Measurements from ENCODE around the gene MAP4K5. TPM values are rescaled to one million over a fixed set of nuclear protein-coding genes. Genes with fewer than 3 reads are reported as not detected.

The MAP4K5 gene
- total RNA-seq, 6 donors from 2014 or later: 44.5 to 131 (median 80.0) TPM

- Histone ChIP-seq H3K27ac (no peak overlapping the region), H3K4me3 (no peak overlapping the region), H3K27me3 (no peaks in the 10 kb centered on the region), H3K9me3 (no peaks in the 10 kb centered on the region), H3K4me1 (no peaks in the 10 kb centered on the region), H3K36me3 (peaks cover 0 to 4% (median 0%) of the 10 kb centered on the region in 4 donors)
- TF ChIP-seq CTCF (IDR thresholded peaks at IDR 0.05): no peak
- TF ChIP-seq POLR2A (IDR thresholded peaks at IDR 0.05): no peak
- TF ChIP-seq EP300 (IDR thresholded peaks at IDR 0.05): no peak
- TF ChIP-seq POLR2AphosphoS5 (IDR thresholded peaks at IDR 0.05): no peak
- 94 to 97% methylated on average over 5 of the region's 5 CpGs for WGBS, 2 donors
- DNase-seq (no peak), ATAC-seq (ENCODE audit: low FRiP score in 2 of 2) (no peak)
Observed at GRCh38 chr14:50375760-50376159, 156.6 kb downstream of the MAP4K5 start.

- TF ChIP-seq POLR2AphosphoS5 (IDR thresholded peaks at IDR 0.05) (no peak), CTCF (IDR thresholded peaks at IDR 0.05) (no peak), POLR2A (IDR thresholded peaks at IDR 0.05) (no peak), EP300 (IDR thresholded peaks at IDR 0.05) (no peak)
- H3K4me1 ChIP-seq: no peaks in the 10 kb centered on the region
- H3K36me3 ChIP-seq: peaks cover 0 to 3% (median 0%) of the 10 kb centered on the region in 4 donors
- H3K4me3 ChIP-seq: no peak overlapping the region
- 94 to 96% methylated on average over 3 of the region's 3 CpGs for WGBS, 2 donors
- H3K27ac ChIP-seq: no peak overlapping the region
- no peaks in the 10 kb centered on the region for H3K27me3 ChIP-seq
- DNase-seq: no peak
- ATAC-seq (ENCODE audit: low FRiP score in 2 of 2): no peak
- H3K9me3 ChIP-seq: no peaks in the 10 kb centered on the region
Observed at GRCh38 chr14:50373959-50374358, 158.4 kb downstream of the MAP4K5 start.

- Histone ChIP-seq H3K9me3 (no peaks in the 10 kb centered on the region), H3K4me1 (no peaks in the 10 kb centered on the region), H3K27ac (no peak overlapping the region), H3K4me3 (no peak overlapping the region), H3K27me3 (no peaks in the 10 kb centered on the region), H3K36me3 (no peaks in the 10 kb centered on the region)
- ATAC-seq (ENCODE audit: low FRiP score in 2 of 2): no peak
- peak in 1 of 2 donors; percentile 50 for DNase-seq
- 93% methylated on average over 4 of the region's 4 CpGs; no CpG with 5 or more reads in 1 of the 2 donors for WGBS, 2 donors
- TF ChIP-seq POLR2A (IDR thresholded peaks at IDR 0.05): no peak
- TF ChIP-seq CTCF (IDR thresholded peaks at IDR 0.05): no peak
- TF ChIP-seq EP300 (IDR thresholded peaks at IDR 0.05): no peak
- no peak for TF ChIP-seq POLR2AphosphoS5 (IDR thresholded peaks at IDR 0.05)
Observed at GRCh38 chr14:50371546-50371945, 160.8 kb downstream of the MAP4K5 start.

Small RNA genes within 50 kb of the gene (small RNA-seq; reads per million reads assigned to genes)
- gene RF00019 (0 reads per million in 4 donors), gene SNRPGP1 (0 reads per million in 4 donors)

Other genes with a start within 250 kb of the MAP4K5 start
- 10 to 100 TPM in 1 of 6 donors, 1 to 10 TPM in 5; 1.1 to 10.1 (median 4.6) TPM for gene L2HGDH, start 220.3 kb downstream of the MAP4K5 start, total RNA-seq
- gene DMAC2L, start 220.2 kb downstream of the MAP4K5 start, total RNA-seq: 10 to 100 TPM; 13.5 to 23.7 (median 21.6) TPM
- 10 to 100 TPM; 24.6 to 44.7 (median 30.1) TPM for gene CDKL1, start 135.7 kb downstream of the MAP4K5 start, total RNA-seq
- 1 to 10 TPM; 1.3 to 7.9 (median 5.3) TPM for gene ATL1, start 27.6 kb upstream of the MAP4K5 start, total RNA-seq
- gene SAV1, start 135.7 kb upstream of the MAP4K5 start, total RNA-seq: 10 to 100 TPM; 29.3 to 63.9 (median 34.3) TPM